GM12891 (cell line): ENCODE results near the gene TMCC2.

ENCODE experiments used
- DNase-seq: peaks from one replicate; pipeline ENCODE4 v3.0.0; 2011; ENCODE audit warnings: low spot score; ENCODE audit not compliant: insufficient read length
- FAIRE-seq: peaks from 2 replicates; lab custom pipeline; 2011; peaks lifted over from hg19 to GRCh38; lab: Jason Lieb, UNC
- PAX5 ChIP-seq: IDR thresholded peaks from 2 replicates; pipeline ENCODE4 v1.6.1; 2011; ENCODE audit warnings: low read length, moderate library complexity, mild to moderate bottlenecking; ENCODE audit not compliant: insufficient read depth, severe bottlenecking
- POLR2A ChIP-seq: IDR thresholded peaks from 2 replicates; pipeline ENCODE4 v1.6.1; 2011; ENCODE audit warnings: low read depth, low read length, control low read depth
- POLR2AphosphoS5 ChIP-seq: IDR thresholded peaks from 2 replicates; pipeline ENCODE4 v1.6.1; 2011; ENCODE audit warnings: low read depth, low read length, control low read depth
- POU2F2 ChIP-seq: IDR thresholded peaks from 2 replicates; pipeline ENCODE4 v1.6.1; 2011; ENCODE audit warnings: low read depth, mild to moderate bottlenecking, control low read depth, low read length, moderate library complexity
- SPI1 ChIP-seq: IDR thresholded peaks from 2 replicates; pipeline ENCODE4 v1.6.1; 2011; ENCODE audit warnings: low read depth, low read length, control low read depth
- TAF1 ChIP-seq: IDR thresholded peaks from 2 replicates; pipeline ENCODE4 v1.6.1; 2011; ENCODE audit warnings: low read depth, low read length, control low read depth

The TMCC2 gene

GRCh38 chr1:205321959-205322283 is 94.2 kb downstream of the TMCC2 start:
- DNase-seq (no peak), FAIRE-seq (no peak)
- TF ChIP-seq PAX5 (no peak), SPI1 (no peak), POU2F2 (no peak), TAF1 (no peak), POLR2AphosphoS5 (no peak), POLR2A (no peak)
